ENCODE results near the gene BICRAL.
"Not testable (repeated sequence)": the region's sequence is repeated elsewhere in the genome, so short reads cannot be mapped to it uniquely, and the experiment has no call there.

Gene BICRAL, protein sequence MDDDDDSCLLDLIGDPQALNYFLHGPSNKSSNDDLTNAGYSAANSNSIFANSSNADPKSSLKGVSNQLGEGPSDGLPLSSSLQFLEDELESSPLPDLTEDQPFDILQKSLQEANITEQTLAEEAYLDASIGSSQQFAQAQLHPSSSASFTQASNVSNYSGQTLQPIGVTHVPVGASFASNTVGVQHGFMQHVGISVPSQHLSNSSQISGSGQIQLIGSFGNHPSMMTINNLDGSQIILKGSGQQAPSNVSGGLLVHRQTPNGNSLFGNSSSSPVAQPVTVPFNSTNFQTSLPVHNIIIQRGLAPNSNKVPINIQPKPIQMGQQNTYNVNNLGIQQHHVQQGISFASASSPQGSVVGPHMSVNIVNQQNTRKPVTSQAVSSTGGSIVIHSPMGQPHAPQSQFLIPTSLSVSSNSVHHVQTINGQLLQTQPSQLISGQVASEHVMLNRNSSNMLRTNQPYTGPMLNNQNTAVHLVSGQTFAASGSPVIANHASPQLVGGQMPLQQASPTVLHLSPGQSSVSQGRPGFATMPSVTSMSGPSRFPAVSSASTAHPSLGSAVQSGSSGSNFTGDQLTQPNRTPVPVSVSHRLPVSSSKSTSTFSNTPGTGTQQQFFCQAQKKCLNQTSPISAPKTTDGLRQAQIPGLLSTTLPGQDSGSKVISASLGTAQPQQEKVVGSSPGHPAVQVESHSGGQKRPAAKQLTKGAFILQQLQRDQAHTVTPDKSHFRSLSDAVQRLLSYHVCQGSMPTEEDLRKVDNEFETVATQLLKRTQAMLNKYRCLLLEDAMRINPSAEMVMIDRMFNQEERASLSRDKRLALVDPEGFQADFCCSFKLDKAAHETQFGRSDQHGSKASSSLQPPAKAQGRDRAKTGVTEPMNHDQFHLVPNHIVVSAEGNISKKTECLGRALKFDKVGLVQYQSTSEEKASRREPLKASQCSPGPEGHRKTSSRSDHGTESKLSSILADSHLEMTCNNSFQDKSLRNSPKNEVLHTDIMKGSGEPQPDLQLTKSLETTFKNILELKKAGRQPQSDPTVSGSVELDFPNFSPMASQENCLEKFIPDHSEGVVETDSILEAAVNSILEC

DNA sequence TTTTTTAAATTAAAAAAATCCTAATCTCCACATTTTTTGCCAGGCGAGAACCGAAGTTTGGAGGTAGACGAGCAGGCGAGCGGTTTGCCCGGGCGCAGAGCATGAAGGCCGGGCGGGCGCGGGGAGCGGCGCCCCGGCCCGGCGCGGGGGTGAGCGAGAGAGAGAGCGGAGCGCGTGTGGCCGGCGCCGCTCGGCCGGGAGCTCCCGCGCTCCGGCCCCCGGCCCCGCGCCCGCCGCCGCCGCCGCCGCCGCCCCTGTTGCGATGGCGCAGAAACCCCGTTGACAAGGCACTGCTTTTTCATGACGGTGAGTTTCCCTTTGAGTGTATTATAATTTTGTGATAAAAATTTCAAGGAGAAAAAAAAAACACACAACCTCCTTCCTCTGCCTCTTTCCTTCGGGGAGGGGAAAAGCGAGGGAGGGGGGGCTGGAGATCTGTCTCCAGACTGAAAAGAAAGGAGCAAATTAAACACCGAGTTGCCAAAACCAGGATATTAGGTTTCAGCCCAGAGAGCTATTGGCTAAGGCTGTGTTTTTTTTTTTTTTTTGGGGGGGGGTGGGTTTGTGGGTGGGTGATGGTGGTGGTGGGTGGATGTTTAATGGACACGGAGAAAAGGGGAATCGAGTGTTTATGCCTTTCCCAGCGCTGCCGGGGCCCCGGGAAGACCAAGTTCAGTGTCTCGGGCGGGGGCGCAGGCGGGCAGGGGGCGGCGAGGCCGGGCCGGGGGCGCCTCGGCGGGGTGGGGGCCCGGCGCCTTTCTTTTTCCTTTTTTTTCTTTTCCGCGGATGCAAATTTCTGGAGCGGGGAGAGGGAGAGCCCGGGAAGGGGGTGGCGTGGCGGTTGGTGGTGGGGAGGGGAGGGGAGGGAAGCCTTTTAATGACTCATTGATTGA, at the start of gene BICRAL:
Gene BICRAL, plus strand, starts transcription at position 257 of the 893 bp plus-strand sequence. CDS start 39,971 bp downstream, outside the sequence.
- peak; percentile 46 for DNase-seq (ENCODE audit: low read depth, low spot score)

- DNase-seq (ENCODE audit: low read depth, low spot score): not testable (repeated sequence)
Measured at GRCh38 chr6:42733867-42734481, 47.9 kb upstream of the BICRAL start.

GRCh38 chr6:42735976-42736375, 45.9 kb upstream of the BICRAL start:
- DNase-seq (ENCODE audit: low read depth, low spot score): no peak

- no peak for DNase-seq (ENCODE audit: low read depth, low spot score)
Measured at GRCh38 chr6:42740725-42741124, 41.1 kb upstream of the BICRAL start.

DNA sequence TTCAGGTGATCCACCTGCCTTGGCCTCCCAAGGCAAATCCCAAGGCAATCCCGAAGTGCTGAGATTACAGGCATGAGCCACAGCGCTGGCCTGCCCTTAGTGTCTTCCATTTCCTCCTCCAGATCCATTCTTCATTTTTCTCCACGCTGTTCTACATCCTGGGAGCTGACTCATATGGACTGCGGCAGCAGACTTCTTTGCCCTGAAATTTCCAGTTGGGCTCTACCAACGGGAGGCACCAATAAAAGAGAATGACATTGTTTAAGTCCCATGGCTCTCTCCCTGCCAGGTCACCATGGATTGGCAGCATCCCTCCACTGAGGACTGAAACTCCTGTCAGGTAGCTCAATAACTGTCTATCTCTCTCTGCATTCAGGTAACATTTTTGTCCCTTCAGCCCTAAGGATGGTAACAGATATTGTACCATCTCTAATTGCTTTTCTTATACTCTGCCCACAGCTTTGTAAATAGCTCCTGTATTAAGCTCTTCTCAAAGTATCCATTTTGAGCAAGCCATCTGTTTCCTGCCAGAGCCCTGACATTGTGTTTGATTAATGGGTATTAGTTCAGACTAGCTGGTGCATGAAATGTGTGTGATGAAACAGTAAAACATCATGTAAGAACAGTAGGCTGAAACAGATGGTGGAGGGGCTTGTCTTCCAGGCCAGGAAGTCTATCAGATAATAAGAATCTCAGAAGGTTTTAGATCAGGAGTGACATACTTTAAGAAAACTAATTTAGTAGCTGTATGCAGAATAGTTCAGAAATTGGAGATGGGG, 39.5 kb upstream of the BICRAL start:
- DNase-seq (ENCODE audit: low read depth, low spot score): no peak

- no peak for DNase-seq (ENCODE audit: low read depth, low spot score)
Measured at GRCh38 chr6:42744351-42744893, 37.4 kb upstream of the BICRAL start.

DNA sequence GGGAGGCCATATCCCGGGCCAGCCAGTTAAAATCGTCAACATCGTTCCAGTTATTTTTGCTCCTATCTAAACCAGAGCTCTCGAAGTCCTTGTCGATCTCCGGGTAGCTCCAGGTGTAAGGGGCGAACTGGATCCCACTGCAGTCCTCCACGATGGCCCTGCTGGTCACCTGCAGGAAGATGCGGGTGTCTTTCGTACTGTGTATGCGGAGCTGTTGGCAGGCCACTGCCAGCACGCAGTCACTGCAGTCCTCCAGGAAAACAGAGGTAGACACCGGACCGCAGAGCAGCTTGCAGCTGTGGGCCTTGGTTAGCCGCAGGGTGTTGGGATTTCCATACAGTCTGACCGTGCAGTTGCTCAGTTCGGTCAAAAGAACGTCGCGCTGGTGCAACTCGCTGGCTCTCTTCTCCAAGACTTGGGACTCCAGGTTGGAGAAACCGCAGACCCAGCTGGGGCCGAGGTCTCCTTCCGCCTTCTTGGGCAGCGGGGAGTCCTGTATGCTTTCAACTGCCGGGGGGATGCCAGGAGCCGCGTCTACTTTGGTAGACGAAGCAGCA, 36.7 kb upstream of the BICRAL start:
- no peak for DNase-seq (ENCODE audit: low read depth, low spot score)

GRCh38 chr6:42745640-42746462, 36.0 kb upstream of the BICRAL start, which contains the start of gene TBCC:
Gene TBCC (minus strand): TSS chr6:42746103. CDS start chr6:42746073, 30 bp downstream.
- peak; percentile 92 for DNase-seq (ENCODE audit: low read depth, low spot score)

GRCh38 chr6:42746463-42747391, 35.1 kb upstream of the BICRAL start:
- DNase-seq (ENCODE audit: low read depth, low spot score): peak; percentile 48

- DNase-seq (ENCODE audit: low read depth, low spot score): no peak
Measured at GRCh38 chr6:42748203-42748898, 33.5 kb upstream of the BICRAL start.

- DNase-seq (ENCODE audit: low read depth, low spot score): no peak
Measured at GRCh38 chr6:42751055-42751454, 30.8 kb upstream of the BICRAL start.

GRCh38 chr6:42754759-42755158, 27.1 kb upstream of the BICRAL start:
- no peak for DNase-seq (ENCODE audit: low read depth, low spot score)

DNA sequence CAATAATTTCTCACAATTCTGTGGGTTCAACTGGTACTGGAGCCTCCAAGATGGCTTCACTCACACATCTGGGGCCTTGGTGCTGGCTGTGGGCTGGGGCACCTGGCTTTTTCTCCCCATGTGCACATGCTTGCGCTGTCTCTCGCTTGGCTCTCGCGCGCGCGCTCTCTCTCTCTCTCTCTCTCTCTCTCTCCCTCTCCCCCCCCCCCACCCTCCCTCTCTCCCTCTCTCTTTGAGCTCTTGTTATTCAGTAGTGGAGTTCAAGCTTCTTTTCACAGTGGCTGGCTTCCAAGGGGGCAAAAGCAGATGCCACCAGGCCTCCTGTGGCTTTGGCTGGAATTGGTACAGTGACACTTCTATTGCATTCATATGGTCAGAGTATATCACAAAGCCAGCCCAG, 25.1 kb upstream of the BICRAL start:
- no peak for DNase-seq (ENCODE audit: low read depth, low spot score)

DNA sequence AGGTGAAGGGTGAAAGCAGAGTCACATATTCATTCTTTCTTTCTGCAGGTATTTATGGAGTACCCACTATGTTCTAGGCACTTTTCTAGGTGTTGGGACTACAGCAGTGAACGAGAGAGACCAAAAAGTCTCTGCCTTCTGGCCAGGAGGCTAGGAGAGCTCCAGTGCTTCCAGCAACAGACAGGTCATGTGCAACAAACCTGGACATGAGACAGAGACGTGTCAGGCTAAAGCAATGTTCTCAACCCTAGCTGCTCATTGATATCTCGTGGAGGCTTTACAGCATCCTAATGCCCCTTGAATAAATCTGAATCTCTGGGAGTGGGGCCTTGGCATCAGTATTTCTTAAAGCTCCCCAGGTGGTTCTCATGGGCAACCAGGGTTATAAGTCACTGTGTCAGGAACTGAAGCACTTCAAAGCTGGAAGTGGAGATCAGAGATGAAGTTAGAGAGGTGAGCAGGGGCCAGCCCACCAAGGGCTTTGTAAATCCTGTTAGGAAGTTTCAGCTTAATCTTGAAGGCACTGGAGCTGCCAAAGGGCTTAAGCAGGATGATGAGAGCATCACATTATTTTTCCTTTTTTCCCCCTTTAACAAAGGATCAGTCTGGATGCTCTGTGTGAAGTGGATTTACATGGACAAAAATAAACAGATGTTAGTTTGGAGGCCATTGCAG, 23.0 kb upstream of the BICRAL start:
- no peak for DNase-seq (ENCODE audit: low read depth, low spot score)

DNA sequence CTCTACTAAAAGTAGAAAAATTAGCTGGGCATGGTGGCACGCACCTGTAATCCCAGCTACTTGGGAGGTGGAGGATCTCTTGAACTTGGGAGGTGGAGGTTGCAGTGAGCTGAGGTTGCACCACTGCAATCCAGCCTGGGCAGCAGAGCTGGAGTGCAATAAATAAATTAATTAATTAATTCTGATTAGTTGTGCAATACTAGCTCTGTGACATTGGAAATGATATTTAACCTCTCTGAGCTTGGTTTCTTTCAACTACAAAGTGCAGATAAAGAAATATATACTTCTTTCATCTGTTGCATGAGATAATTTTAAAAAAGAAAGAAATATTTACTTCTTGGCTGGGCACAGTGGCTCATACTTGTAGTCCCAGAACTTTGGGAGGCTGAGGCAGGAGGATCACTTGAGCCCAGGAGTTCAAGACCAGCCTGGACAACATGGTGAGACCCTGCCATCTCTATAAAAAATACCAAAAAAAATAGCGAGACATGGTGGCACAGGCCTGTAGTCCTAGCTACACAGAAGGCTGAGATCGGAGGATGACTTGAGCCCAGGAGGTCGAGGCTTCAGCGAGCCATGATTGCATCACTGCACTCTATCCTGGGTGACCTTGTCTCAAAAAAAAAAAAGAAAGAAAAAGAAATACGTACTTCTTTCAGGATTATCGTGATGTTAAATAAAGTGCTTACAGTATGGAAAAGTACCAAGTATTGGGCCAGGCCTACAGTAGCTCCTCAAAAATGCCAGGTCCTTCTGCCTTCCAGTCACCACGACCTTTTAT, 20.4 kb upstream of the BICRAL start:
- no peak for DNase-seq (ENCODE audit: low read depth, low spot score)
